Neural cell (in vitro differentiated cells): Measurements from ENCODE around the gene TRAPPC6A. TPM values are rescaled to one million over a fixed set of nuclear protein-coding genes. Genes with fewer than 3 reads are reported as not detected.

ENCODE experiments used
- H2AFZ ChIP-seq: fragments of 200-600, 300-800 bp; sonication (generic), shearing (Covaris generic); 2 replicates; pipeline ENCODE4 v1.6.0; 2014; ENCODE audit warnings: low read depth, mild to moderate bottlenecking, antibody characterized with exemption, low read length, moderate library complexity
- H3F3A ChIP-seq: fragments of 200-600 bp; shearing (Covaris generic); 2 replicates; pipeline ENCODE4 v1.6.1; 2016; ENCODE audit warnings: mild to moderate bottlenecking, moderate library complexity, mixed read lengths, antibody characterized with exemption, low read length; ENCODE audit not compliant: insufficient read depth, poor library complexity, severe bottlenecking
- H3K27ac ChIP-seq: fragments of 200-600, 300-800 bp; sonication (generic), shearing (Covaris generic); 2 replicates; pipeline ENCODE4 v1.5.1; 2014; ENCODE audit warnings: mild to moderate bottlenecking, low read length, moderate library complexity
- H3K27me3 ChIP-seq: fragments of 300-800, 200-600 bp; sonication (generic), shearing (Covaris generic); 2 replicates; pipeline ENCODE4 v1.6.0; 2014; ENCODE audit warnings: mild to moderate bottlenecking, low read depth, low read length, moderate library complexity; ENCODE audit not compliant: insufficient read depth
- H3K36me3 ChIP-seq: fragments of 300-800, 200-600 bp; sonication (generic), shearing (Covaris generic); 2 replicates; pipeline ENCODE4 v1.5.1; 2014; ENCODE audit warnings: mild to moderate bottlenecking, antibody characterized with exemption, low read length, moderate library complexity; ENCODE audit not compliant: insufficient read depth
- H3K4me2 ChIP-seq: fragments of 300-800, 200-600 bp; sonication (generic), shearing (Covaris generic); 2 replicates; pipeline ENCODE4 v1.6.0; 2014; ENCODE audit warnings: mild to moderate bottlenecking, low read length
- H3K4me3 ChIP-seq: fragments of 300-800, 200-600 bp; sonication (generic), shearing (Covaris generic); 2 replicates; pipeline ENCODE4 v1.5.1; 2014; ENCODE audit warnings: mild to moderate bottlenecking, low read length, moderate library complexity
- H3K79me2 ChIP-seq: fragments of 200-600 bp; shearing (Covaris generic); replicated peaks from 2 replicates; pipeline ENCODE4 v1.6.0; 2014; ENCODE audit warnings: mild to moderate bottlenecking, low read length, moderate library complexity; ENCODE audit not compliant: insufficient read depth
- H3K9ac ChIP-seq: fragments of 300-800, 200-600 bp; sonication (generic), shearing (Covaris generic); 2 replicates; pipeline ENCODE4 v1.6.1; 2016; ENCODE audit warnings: mild to moderate bottlenecking, low read length, mixed read lengths
- H3K9me2 ChIP-seq: fragments of 200-600 bp; shearing (Covaris generic); 2 replicates; pipeline ENCODE4 v1.6.1; 2016; ENCODE audit warnings: mild to moderate bottlenecking, low read length, mixed read lengths; ENCODE audit not compliant: insufficient read depth
- H3K9me3 ChIP-seq: fragments of 200-600, 300-800 bp; sonication (generic), shearing (Covaris generic); 2 replicates; pipeline ENCODE4 v1.6.1; 2016; ENCODE audit warnings: mild to moderate bottlenecking, mixed run types, low read length, moderate library complexity, mixed read lengths
- H4K20me1 ChIP-seq: fragments of 200-600 bp; shearing (Covaris generic); 2 replicates; pipeline ENCODE4 v1.6.1; 2016; ENCODE audit warnings: mild to moderate bottlenecking, mixed run types; ENCODE audit not compliant: insufficient read depth
- CTCF ChIP-seq: fragments of 450-650 bp; IDR thresholded peaks from 2 replicates; pipeline ENCODE4 v1.5.1; 2014; ENCODE audit warnings: antibody characterized with exemption, mild to moderate bottlenecking, moderate library complexity; ENCODE audit not compliant: poor library complexity, severe bottlenecking
- EP300 ChIP-seq: fragments of 450-650 bp; conservative IDR thresholded peaks from 2 replicates; pipeline ENCODE4 v1.6.1; 2014; ENCODE audit warnings: antibody characterized with exemption, mild to moderate bottlenecking, moderate library complexity; ENCODE audit not compliant: poor library complexity, severe bottlenecking
- EZH2 ChIP-seq: fragments of 200-600, 300-800 bp; shearing (Covaris generic), sonication (generic); IDR thresholded peaks from 2 replicates; pipeline ENCODE4 v1.6.1; 2014; ENCODE audit warnings: antibody characterized with exemption, low read length, borderline replicate concordance, mild to moderate bottlenecking; ENCODE audit not compliant: insufficient read depth, poor library complexity, severe bottlenecking
- MXI1 ChIP-seq: fragments of 450-650 bp; conservative IDR thresholded peaks from 2 replicates; pipeline ENCODE4 v1.6.1; 2014; ENCODE audit warnings: antibody characterized with exemption, mild to moderate bottlenecking; ENCODE audit not compliant: poor library complexity, severe bottlenecking
- POLR2AphosphoS5 ChIP-seq: IDR thresholded peaks from 2 replicates; pipeline ENCODE4 v1.6.1; 2012
- RAD21 ChIP-seq: fragments of 450-650 bp; conservative IDR thresholded peaks from 2 replicates; pipeline ENCODE4 v1.6.1; 2014; ENCODE audit warnings: antibody characterized with exemption, mild to moderate bottlenecking, moderate library complexity
- REST ChIP-seq: IDR thresholded peaks from 2 replicates; pipeline ENCODE4 v1.6.1; 2012; ENCODE audit warnings: borderline replicate concordance
- SMC3 ChIP-seq: fragments of 450-650 bp; conservative IDR thresholded peaks from 2 replicates; pipeline ENCODE4 v1.6.1; 2014; ENCODE audit warnings: antibody characterized with exemption, mild to moderate bottlenecking, moderate library complexity; ENCODE audit not compliant: poor library complexity
- TAF1 ChIP-seq: IDR thresholded peaks from 2 replicates; pipeline ENCODE4 v1.6.1; 2012; ENCODE audit warnings: low read depth
- polyA plus RNA-seq: library from polyadenylated mRNA; depleted of rRNA; stranded (reverse); fragments of >200 nt; gene quantifications from 2 replicates; pipeline ENCODE4 v1.2.3, GENCODE V29; 2014

Gene TRAPPC6A
- polyA plus RNA-seq, 1 donor from 2014 or later = 48.5 TPM

- H3K9me2 ChIP-seq = no peaks in the 10 kb centered on the region
- no peak overlapping the region for H3K27ac ChIP-seq
- H3F3A ChIP-seq = no peaks in the 10 kb centered on the region
- H4K20me1 ChIP-seq = no peaks in the 10 kb centered on the region
- no peaks in the 10 kb centered on the region for H3K79me2 ChIP-seq
- no peak overlapping the region for H3K4me2 ChIP-seq
- H3K4me3 ChIP-seq = no peak overlapping the region
- no peak for TF ChIP-seq REST
- TF ChIP-seq MXI1 = no peak
- TF ChIP-seq EZH2 = no peak
- no peak for TF ChIP-seq POLR2AphosphoS5
- no peak for TF ChIP-seq EP300
- no peak for TF ChIP-seq CTCF
- peaks cover 30% of the 10 kb centered on the region for H3K27me3 ChIP-seq
- no peaks in the 10 kb centered on the region for H3K9me3 ChIP-seq
- H2AFZ ChIP-seq = no peak overlapping the region
- H3K36me3 ChIP-seq = no peaks in the 10 kb centered on the region
- H3K9ac ChIP-seq = no peak overlapping the region
Measured at GRCh38 chr19:45211751-45212381, 33.8 kb upstream of the TRAPPC6A start.

- Histone ChIP-seq H3K36me3 (no peaks in the 10 kb centered on the region), H3K27ac (no peak overlapping the region), H4K20me1 (no peaks in the 10 kb centered on the region), H3F3A (no peaks in the 10 kb centered on the region), H3K9me3 (no peaks in the 10 kb centered on the region), H3K4me3 (no peak overlapping the region), H3K79me2 (no peaks in the 10 kb centered on the region), H3K9ac (no peak overlapping the region), H2AFZ (no peak overlapping the region), H3K4me2 (no peak overlapping the region), H3K9me2 (no peaks in the 10 kb centered on the region), H3K27me3 (no peaks in the 10 kb centered on the region)
- TF ChIP-seq TAF1 (no peak), SMC3 (no peak), CTCF (no peak), EZH2 (no peak), RAD21 (no peak), REST (no peak), EP300 (no peak), MXI1 (no peak), POLR2AphosphoS5 (no peak)
Measured at GRCh38 chr19:45206328-45206727, 28.3 kb upstream of the TRAPPC6A start.
